Measurements from ENCODE around the gene OTOF.

The OTOF gene

DNA sequence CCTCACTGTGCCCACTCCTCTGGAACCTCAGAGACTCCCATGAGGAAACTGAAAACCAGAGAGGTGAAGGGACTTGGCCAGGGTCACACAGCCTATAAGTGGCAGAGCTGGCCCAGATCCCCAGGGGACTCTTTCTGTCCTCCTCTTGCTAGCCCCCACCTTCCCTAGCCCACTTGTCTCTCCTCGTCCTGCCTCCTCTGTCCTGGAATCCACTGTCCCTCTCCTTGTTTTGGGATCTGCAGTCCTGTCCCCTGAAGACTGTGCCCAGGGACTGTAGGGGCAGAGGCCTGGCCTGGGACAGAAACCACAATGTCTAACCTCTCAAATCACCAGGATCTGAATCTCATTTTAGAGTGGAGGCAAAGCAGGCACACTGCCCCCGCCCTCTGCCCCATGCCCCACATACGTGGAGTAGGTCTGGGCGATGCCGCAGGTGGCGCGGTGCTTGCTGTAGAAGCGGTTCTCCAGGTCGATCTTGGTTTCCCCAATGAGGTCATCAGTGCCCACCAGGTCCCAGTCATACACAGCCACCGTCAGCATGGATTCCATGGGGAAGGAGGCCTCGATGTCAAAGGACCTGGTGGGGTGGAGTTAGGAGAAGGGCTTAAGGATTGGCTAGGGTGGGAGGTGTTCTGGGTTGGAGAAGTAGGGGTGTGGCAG lies 12.5 kb downstream of the OTOF start:
- DNase-seq (ENCODE audit: low spot score) = no peak

DNA sequence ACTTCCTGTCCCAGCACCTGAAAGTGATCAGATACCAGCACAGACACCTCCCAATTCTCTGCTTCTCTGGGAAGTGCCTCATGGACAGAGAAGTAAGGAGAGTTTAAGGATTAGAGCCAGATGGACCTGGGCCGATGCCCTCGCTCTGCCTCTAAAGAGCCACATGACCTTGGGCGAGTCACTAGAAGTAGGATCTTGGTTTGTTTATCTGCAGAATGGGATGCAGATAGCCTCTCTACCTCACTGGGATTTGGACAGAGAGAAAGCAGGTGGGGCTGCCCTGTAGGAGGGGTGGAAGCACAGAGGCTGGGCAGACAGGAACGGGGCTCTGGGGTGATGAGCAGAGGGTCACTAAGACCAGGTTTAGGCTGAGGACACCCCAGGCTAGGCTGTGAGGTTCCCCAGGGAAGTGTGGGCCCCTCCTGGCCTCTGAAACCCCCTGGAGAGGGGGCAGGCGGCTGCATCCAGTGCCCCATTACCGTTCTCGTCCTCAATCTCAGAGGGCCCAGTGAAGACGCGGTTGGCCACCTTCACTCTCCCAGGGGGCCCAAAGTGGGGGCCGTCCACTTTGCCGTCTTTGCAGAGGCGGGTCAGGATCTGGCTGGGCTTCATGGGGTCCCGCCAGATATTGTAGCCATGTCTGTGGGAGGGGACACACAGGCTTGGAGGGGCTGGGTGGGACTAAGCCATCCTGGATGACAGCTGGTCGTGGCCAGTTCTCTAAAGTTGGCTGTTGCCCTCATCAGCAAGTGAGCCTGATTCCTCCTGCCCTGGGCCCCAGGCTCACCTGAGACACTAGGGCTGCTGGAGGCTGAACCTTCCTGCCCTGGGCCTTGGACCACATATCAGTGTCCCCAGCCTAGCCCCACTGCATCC lies 13.3 kb downstream of the OTOF start:
- peak; percentile 31 for DNase-seq (ENCODE audit: low spot score)

DNA sequence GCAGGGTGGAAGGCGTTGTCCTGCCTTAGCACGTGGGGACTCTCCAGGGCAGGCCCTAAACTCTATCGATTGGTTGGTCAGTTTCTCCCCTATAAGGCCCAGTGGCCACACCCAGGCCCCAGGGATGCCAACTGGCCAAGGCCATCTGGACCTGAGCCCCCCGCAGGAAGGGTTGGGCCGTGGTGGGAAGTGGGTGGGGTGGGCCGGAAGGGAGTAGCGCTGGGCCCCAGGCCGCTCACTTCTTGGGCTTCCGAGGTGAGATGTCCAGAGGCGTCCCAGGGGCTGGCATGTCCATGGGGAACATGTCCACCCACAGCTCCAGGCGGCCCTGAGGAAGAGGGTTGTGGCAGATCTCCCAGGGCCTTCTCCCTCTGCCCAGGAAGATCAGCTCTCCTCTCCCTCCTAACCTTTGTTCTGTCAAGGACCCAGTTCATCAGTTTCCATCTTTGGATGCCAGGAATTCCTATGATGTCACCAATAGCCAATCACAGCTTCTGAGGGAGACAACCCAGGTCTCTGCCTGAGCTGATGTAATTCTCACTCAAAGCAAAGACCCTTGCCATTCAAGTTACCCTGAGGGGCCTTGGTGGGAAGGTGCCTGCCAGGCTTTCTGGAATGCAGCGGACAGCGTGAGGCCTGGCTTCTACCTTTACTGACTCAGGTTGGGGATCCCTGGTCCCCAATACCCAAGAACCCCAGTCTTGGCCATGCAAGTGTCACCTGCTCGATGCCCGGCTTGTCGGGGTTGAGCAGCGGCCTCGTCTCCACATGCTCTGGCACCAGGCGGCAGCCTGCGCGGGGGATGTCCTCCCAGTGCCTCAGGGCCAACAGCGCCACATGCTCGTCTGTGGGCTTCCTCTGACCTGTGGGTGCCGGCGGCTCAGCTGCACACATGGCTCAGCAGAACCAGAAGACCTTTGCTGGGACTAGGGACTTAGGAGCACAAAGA lies 14.4 kb downstream of the OTOF start:
- DNase-seq (ENCODE audit: low spot score) = peak; percentile 58

DNA sequence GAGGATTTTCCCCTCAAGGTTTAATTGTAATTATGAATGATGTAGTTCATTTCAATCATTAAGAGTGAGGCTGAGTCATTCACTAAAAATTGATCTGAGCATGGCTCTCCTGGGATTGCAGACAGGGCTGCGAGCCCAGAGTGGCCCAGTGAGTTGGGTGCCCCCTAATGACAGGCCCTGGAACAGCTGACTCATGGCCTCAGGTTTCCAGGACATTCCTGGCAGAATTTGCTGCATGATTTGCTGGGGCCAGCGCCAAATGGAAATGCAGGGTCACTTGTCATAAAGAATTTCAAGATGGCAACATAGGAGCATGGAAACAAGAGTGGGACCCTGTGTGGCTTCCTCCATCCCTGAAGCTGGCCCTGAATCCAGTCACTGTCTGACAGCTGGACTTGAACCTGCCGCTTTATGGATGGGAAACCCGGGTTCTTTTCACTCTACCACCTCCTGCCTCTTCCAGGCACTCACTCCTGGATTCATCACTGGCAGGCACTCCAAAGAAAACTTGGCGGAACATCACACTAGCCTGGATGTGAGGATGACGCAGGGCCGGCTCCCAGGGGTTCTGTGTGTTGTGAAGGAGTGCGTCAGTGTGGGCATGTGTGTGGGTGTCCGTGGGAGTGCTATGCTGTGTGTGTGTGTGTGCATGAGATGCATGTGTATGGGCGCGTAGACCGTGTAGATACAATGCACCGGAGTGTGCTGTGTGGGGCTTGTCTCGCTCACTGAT lies 15.2 kb downstream of the OTOF start:
- DNase-seq (ENCODE audit: low spot score) = peak; percentile 65

DNA sequence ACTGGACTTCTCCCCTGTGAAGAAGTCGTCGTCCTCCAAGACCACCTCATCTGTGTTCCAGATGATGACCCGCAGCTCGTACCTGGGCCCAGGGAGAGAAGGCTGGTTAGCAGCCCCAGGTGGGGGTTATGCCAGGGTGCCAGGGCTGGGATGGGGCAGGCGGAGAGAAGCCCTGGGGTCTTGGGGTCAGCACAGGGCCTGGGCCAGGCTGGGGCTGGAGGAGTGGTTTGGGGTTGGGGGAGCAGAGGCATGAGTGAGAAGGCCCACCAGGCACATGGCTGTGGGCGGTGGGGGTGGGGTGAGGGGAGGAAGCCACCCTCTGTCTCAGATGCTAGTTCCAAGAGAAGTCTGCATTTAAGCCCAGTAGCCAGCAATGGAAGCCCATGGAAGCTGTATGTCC lies 15.8 kb downstream of the OTOF start:
- DNase-seq (ENCODE audit: low spot score) = peak; percentile 37

DNA sequence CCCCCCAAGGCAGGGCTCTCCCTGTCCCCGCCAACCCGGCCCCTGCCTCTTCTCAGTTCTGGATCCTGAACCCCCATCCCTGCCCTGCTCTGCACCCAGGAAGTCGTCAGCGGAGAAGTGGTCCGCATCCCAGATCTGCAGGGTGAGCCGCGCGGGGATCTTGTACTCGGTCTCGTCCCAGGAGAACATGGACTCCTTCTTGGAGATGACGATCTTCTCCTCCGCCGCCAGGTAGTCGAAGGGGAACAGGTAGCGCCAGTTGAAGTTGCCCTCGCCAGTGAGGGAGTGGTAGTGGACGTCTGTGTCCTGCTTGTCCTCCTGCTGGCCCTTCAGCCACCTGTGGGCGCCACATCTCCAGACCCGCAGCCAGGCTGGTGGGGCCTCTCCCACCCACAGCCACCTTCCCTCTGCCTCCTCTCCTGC lies 16.3 kb downstream of the OTOF start:
- peak; percentile 36 for DNase-seq (ENCODE audit: low spot score)

DNA sequence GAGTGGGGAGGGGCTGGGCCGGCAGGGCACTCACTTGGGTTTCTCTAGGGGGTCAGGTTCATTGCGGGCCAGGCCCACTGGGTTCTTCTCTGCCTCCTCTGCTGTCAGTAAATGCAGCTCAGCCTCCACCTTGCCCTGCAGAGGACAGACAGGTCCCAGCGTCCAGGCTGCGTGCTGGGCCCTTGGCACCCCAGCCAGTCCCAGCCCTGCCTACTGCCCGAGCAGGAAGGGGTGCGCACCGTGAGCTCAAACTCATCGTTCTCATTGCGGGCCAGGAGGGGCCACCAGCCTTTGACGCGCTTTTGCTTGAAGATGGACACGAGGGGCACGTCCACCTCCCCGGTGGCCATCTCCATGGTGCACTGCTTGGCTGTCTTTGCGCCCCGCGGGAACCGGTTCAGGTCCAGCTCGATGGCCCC lies 17.3 kb downstream of the OTOF start:
- peak; percentile 60 for DNase-seq (ENCODE audit: low spot score)

DNA sequence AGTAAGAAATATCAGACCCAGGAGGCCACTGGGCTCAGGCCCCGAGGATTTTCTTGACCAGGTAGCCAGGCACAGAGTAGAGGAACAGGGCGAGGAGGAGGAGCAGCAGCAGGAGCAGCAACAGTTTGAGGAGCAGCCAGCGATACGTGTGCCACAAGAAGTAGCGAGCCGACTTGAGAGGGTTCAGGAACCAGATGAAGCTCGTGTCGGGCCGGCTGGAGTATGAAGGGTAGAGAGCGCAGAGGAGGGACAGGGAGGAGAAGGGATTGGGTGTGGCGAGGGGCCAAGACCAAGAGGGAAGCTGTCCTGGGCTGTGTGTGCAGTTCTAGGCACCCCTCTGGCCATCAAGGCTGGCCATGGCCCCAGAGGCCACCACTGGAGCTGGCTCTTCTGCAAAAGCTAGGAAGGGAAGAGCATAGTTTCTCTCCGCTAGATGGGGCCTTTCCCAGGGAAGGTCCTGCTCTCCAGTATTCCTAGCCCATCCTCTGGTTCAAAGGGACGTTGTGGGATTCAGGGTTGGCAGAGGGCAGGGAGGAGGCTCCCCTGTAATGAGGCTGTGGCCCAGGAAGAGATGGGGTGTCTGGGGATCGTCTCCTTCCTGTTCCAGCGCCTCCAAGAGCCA lies 17.8 kb downstream of the OTOF start:
- no peak for DNase-seq (ENCODE audit: low spot score)

DNA sequence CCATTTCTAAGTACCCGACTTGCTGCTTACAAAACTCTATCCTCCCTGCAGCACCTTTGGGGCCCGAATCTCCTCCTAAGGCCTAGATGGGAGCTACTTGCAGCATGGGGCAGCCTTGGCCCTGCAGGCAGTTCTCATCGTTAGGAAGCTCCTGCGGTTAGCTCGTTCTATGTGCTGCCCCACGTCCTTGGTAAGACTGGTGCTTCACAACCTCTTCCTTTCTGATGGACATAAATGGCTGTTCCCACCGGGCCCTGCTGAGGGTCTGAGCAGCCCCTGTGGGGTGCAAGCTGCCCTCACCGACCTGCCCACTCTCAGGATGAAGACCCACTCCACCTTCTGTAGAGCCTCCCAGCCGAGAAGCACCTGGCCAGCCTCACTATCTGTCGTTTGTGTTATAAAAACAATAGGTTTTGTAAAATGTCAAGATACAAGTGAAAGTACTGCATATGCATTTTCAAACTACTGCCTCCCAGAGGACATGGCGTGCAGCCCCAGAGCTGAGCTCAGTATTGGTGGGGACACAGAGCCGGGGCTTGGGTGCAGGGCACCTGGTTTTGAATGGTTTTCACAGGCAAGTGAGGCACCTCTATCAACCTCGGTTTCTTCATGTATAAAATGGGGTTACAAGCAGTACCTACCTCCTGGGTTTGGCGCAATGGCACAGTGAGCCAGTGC lies 19.4 kb downstream of the OTOF start:
- no peak for DNase-seq (ENCODE audit: low spot score)

DNA sequence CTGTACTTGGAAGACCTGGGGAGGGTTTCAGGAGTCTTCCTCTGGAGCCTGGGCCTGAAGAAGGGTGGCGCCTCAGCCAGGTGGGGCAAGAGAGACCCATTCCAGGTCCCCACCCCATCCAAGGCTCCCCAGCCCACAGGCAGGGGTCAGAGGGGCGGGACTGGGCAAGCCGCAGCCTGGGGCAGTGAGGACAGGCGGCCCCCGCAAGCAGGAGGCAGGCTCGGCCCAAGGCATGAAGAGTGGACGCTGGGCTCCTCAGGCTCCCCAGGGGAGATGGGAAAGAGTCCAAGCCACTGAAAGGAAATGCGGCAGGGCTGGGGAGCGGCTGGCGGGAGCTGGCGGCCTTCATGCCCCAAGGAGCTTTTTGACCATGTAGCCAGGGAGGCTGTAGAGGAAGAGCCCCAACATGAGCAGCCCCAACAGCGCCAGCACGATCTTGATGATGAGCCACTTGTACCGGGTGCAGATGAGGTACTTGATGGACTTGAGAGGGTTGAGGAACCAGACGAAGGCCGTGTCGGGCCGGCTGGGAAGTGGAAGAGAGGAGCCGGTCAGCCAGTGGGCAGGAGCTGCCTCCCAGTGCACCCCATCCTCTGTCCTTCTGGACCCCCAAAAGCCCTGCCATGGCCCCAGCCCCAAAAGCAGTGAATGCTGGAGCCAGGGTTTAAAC lies 20.1 kb downstream of the OTOF start:
- DNase-seq (ENCODE audit: low spot score) = no peak

DNA sequence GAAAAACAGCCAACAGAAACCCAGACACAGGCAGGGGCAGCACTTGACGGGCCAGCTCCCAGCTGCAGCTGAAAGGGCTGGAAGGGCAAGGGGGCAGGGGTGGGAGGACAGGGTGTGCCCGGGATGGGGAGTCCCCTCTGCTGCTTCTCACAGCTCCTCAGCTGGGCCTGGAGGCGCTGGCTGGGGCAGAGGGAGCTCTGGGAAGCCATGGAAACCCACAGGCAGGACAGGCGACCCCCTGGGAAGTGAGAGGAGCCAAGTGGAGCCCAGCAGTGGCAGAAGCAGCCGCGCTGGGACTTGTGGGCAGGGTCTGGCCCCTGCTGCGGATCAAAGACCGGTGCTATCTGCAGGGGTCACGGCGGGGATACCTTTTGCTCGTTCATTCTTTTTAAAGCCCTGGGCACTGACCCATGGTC lies 20.7 kb downstream of the OTOF start:
- no peak for DNase-seq (ENCODE audit: low spot score)

DNA sequence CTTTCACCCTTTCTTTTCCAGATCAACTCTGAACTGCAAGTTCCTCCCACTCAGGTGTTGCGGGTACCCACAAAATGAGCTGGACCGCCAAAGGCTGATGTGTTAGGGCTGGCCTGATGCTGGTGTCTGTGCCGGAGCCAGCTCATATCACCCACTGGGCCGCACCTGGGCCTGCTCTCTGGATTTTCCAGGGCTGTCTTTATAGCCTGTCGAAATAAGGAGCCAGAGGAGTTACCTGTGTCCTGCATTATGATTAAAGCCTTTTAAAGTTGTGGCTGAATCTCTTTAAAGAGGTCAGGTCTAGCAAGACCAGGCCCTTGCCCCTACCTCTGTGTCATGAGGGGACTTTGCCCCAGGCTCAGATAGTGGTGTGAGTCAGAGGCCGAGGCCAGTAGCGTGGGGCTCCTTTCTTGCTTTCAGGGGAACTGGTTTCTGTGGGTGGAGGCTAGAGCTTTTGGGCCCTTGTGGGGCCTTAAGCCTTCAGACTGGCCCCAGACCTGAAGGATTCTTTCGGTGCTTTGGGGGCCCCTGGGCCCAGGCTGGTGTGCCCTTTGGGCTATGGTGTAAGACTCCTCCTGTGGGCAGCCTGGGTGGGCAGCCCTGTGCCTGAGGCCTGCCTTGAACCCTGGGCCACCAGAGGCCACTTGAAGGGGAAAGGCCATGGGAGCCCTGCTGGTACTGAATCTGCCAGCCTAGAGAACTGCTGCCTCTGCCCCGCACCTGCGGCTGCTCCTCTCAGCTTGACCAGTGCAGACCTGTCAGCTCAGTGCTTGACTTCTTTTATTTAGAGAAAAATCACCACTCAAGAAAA lies 21.3 kb downstream of the OTOF start:
- no peak for DNase-seq (ENCODE audit: low spot score)

DNA sequence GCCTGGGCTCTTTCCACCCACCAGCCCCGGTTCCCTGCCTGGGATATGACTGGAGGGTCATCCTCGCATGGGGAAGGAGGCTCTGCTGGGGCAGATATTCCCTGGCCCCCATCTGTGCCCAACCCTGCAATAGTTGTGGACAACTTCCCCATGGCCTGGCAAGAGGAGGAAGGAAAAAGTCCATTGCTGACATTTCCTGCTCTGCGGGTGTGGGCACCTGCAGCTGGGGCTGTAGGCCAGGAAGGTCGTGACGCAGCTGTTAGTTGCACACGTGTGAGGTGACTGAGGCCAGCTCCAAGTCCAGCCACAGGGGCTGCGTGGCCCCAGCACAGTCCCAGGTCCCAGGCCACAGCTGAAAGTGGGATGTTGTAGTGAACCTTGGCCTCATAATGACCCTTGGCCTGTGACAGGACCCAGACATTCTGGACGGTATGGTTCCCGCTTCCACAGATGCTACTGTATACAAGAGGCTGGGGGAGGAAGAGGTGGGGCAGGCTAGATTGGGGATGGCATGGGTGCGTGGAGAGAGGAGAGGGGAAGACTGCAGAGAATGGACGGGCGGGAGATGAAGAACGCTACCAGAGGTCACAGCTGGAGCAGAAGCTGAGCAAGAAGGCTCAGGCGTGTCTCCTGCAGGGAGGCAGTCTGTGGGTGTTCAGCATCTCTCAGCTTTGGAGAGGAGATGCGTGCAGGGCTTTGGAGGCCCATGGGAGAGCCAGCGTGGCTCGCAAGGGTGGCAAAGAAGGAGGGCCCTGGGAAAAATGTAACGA lies 22.1 kb downstream of the OTOF start:
- DNase-seq (ENCODE audit: low spot score) = no peak

DNA sequence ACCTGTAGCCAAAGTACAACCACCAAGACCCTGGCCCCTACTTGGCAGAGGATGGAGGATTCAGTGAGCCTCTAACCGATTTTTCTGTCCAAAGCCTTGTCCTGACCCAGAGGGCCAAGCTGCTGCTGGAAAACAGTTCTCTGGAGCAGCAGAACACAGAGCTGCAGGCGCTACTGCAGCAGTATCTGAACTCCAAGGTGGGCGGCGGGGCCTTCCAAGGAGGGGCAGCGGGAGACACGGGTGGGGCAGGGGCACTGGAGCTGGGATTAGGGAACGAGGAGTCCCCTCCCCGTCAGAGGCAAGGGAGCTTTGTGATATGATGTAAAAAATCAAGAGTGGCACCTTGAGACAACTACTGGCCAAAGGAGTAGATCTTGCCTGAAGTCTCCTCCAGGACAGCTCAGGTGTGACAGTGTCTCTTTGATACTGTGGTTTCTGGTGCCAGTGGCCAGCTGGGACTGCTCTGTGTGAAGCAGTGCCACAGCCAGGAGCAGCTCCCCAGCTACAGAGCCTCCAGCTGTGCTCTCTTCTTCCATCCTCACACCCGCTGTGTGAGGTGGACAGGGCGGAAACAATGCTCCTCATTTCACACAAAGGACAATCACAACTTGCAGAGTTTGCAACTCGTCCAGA lies 22.8 kb downstream of the OTOF start:
- DNase-seq (ENCODE audit: low spot score) = no peak

DNA sequence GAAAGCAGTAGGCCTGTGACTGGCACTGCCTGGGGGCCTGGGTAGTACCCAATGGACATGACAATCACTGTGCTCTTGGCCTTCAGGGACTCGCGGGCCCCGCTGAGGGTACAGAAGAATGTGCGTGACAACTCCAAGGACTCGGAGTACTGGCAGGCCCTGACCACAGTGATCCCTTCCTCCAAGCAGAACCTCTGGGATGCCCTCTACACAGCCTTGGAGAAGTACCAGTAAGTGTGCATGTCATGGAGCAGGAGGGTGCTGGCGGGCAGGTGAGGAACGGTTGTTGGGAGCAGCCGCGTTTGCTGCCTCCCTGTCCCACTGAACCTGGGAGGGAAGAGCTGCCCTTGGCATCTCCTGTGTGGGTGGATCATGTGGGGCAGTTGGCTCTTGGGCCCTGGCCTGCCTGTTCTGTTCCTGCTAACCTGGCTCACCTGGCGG lies 23.3 kb downstream of the OTOF start:
- DNase-seq (ENCODE audit: low spot score) = no peak

DNA sequence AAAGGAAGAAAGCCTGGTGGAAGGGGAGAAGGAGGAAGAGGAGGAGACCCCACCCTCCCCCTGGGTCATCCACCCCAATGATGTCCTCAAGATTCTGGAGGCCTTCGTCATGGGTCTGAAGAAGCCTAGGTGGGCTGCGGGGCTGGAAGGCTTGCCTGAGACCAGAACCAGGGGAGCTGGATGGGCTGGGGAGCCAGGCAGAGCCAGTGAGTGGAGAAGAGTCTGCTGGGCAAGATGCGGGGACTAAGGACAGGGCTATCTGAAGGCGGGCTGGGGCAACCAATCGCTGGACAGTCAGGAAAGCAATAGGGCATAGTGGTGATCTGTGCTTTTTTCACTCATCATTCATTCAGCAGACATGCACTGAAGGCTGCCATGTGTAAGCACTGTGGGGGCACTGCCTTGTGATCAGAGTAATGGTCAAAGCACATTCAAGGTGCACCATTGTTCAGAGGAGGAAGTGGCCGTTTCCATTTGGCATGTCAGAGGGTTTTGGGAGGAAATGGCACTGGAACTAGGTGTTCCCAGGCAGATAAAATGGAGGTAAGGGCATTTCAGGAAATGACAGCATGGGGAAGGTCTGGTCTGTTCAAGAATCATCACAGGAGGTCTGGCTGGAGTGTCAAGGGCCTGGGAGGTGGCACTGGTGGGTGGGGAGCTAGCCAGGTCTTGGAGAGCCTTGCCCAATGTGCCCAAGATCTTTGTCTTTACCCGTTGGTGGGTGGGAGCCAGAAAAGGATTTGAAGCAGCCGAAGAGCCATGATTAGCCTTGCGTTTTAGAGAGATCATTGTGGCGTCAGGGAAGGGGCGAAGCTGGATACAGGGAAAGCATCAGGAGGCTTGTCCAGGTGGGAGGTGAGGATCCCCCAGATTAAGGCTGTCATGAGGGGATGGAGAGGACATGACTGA lies 24.2 kb downstream of the OTOF start:
- no peak for DNase-seq (ENCODE audit: low spot score)

DNA sequence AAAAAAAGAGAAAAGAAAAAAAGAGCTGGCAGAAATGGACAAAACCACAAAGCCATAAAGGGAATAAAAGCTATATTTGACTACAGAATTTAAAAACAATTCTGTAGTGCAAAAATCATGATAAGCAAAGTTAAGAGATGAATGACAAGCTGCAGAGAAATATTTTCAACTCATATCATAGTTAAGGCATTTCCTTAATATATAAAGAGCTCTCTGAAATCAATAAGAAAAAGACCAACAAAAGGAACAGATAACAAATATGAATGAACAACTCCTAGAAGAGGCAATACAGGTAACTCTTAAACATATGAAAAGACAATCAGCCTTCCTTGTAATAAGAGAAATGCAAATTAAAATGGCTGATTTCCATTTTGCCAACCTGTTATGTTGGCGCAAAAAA lies 26.2 kb downstream of the OTOF start:
- DNase-seq (ENCODE audit: low spot score) = no peak
